Activated CD4-positive, alpha-beta T cell treated with anti-CD3 and anti-CD28 coated beads, Interleukin-2, amount 10 ng/mL, durations not matched to agents 7 days and 5 days (primary cell): ENCODE measurements around the gene GMEB1. TPM values are rescaled to one million over a fixed set of nuclear protein-coding genes. Genes with fewer than 3 reads are reported as not detected.
"Not testable (repeated sequence)": the region's sequence is repeated elsewhere in the genome, so short reads cannot be mapped to it uniquely, and the experiment has no call there.

Experiments used
- CTCF ChIA-PET: fragments of 350-600 bp; sonication (Branson Sonifier 250); formaldehyde crosslinking; loops from one replicate; lab custom pipeline; 2021; ENCODE audit warnings: antibody characterized with exemption; lab: Charles Lee
- POLR2A ChIA-PET: fragments of 350-600 bp; sonication (Branson Sonifier 250); formaldehyde crosslinking; loops from one replicate; lab custom pipeline; 2021; ENCODE audit warnings: antibody characterized with exemption; lab: Charles Lee
- DNase-seq: peaks from one replicate; pipeline ENCODE4 v3.0.0-alpha.2; 2020
- H3K27ac Mint-ChIP-seq: one replicate; pipeline ENCODE4 v1.8.0; 2021; ENCODE audit warnings: mild to moderate bottlenecking, moderate library complexity, mixed read lengths
- H3K27me3 Mint-ChIP-seq: one replicate; pipeline ENCODE4 v1.8.0; 2021; ENCODE audit warnings: mixed read lengths
- H3K36me3 Mint-ChIP-seq: one replicate; pipeline ENCODE4 v1.8.0; 2021; ENCODE audit warnings: low read depth, mixed read lengths
- H3K4me1 Mint-ChIP-seq: one replicate; pipeline ENCODE4 v1.8.0; 2021; ENCODE audit warnings: mixed read lengths
- H3K4me3 Mint-ChIP-seq: one replicate; pipeline ENCODE4 v1.8.0; 2021; ENCODE audit warnings: mild to moderate bottlenecking, moderate library complexity, mixed read lengths
- H3K9me3 Mint-ChIP-seq: one replicate; pipeline ENCODE4 v1.8.0; 2021; ENCODE audit warnings: mixed read lengths
- total RNA-seq, 2 experiments: library from RNA; stranded (reverse); gene quantifications; one replicate each; pipeline ENCODE4 v1.2.3, GENCODE V29; 2021

The GMEB1 gene
- total RNA-seq, 2 experiments from 2014 or later = 26.8 to 27.2 TPM

DNA sequence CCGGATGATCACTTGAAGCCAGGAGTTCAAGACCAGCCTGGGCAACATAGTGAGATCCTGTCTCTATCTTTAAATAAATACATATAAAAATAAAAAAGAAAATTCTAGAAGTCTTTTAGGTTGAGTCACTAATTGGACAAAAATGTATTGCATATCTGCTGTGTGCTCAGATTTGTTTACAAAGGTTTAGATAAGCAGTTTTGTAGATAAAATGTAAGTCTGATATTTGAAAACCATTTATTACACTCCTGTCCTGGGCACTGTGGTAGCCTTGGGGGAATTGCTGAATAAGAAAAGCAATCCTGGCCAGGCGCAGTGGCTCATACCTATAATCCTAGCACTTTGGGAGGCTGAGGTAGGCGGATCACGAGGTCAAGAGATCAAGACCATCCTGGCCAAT lies 11.6 kb downstream of the GMEB1 start:
- Mint-ChIP-seq H3K9me3 (no peaks in the 10 kb centered on the region), H3K36me3 (peaks cover 12% of the 10 kb centered on the region), H3K4me1 (peaks cover 3% of the 10 kb centered on the region), H3K4me3 (no peak overlapping the region), H3K27ac (no peak overlapping the region), H3K27me3 (no peaks in the 10 kb centered on the region)
- ChIA-PET POLR2A (interaction anchor here (0.7 kb wide), 1 partner anchor 98 kb away, joined by 3 read pairs; no protein-coding TSS in a partner anchor), CTCF (interaction anchor here (0.7 to 1.5 kb wide), 2 partner anchors 12 to 56 kb away, joined by 3 to 4 read pairs; partner anchors contain the start of gene GMEB1)
- DNase-seq = no peak

DNA sequence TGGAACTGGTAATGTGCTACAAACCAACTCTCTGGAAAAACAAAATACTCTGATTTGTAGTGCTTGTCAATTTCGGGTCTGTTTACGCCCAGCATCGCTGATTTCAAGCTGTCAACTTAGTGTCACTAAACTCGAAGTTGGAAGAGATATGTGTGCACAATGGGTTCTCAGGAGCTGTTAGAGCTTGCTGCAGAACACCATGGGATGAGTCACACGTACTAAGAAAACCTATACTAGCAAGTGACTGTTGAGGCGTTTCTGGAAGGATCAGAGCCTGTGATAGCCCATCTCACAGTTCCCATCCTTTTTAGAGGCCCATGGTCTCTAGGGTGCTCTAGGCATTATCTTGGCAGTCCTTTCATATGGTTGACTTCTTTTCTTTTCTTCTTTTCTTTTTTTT lies 14.3 kb downstream of the GMEB1 start:
- H3K9me3 Mint-ChIP-seq = no peaks in the 10 kb centered on the region
- H3K4me3 Mint-ChIP-seq = no peak overlapping the region
- peaks cover 3% of the 10 kb centered on the region for H3K4me1 Mint-ChIP-seq
- no peaks in the 10 kb centered on the region for H3K27me3 Mint-ChIP-seq
- ChIA-PET POLR2A (interaction anchor here (0.6 to 0.9 kb wide), 3 partner anchors 19 to 99 kb away, joined by 3 to 7 read pairs (median 3); partner anchors contain the start of gene RNU11), CTCF (interaction anchor here (0.6 to 2.2 kb wide), 7 partner anchors 8 to 150 kb away, joined by 3 to 7 read pairs (median 3); partner anchors contain the start of genes RNU11 and YTHDF2)
- no peak for DNase-seq
- H3K36me3 Mint-ChIP-seq = peaks cover 22% of the 10 kb centered on the region
- no peak overlapping the region for H3K27ac Mint-ChIP-seq

GRCh38 chr1:28684937-28685336 lies 16.4 kb downstream of the GMEB1 start:
- Mint-ChIP-seq H3K27me3 (no peaks in the 10 kb centered on the region), H3K27ac (no peak overlapping the region), H3K9me3 (no peaks in the 10 kb centered on the region), H3K4me1 (peaks cover 3% of the 10 kb centered on the region), H3K36me3 (peaks cover 22% of the 10 kb centered on the region), H3K4me3 (no peak overlapping the region)
- ChIA-PET CTCF (interaction anchor here (0.9 to 2.2 kb wide), 4 partner anchors 10 to 203 kb away, joined by 3 to 7 read pairs (median 6); partner anchors contain the start of gene YTHDF2), POLR2A (no interaction called here)
- no peak for DNase-seq

GRCh38 chr1:28691627-28692026 lies 23.0 kb downstream of the GMEB1 start:
- H3K4me3 Mint-ChIP-seq, H3K9me3 Mint-ChIP-seq, DNase-seq, POLR2A ChIA-PET, H3K4me1 Mint-ChIP-seq, H3K27me3 Mint-ChIP-seq, H3K27ac Mint-ChIP-seq: not testable (repeated sequence)
- CTCF ChIA-PET = interaction anchor here (1.5 kb wide), 1 partner anchor 9 kb away, joined by 3 read pairs; no protein-coding TSS in a partner anchor
- H3K36me3 Mint-ChIP-seq = peaks cover 21% of the 10 kb centered on the region

DNA sequence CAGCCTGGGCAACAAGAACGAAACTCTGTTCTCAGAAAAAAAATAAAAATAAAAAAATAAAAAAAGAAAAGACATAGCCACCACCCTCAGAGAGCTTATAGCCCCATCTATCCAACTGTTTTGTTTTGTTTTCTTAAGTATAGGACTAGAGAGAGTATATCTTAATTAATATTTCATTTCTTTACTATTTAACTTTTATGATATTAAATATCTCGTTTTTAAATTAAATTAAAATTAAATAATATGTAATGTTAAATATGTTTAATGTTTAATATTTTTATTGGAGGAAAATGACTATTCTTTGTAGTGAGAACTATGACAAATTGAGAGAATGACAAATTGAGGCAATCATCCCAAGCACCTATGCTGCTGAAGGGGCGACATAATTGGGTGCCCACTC lies 35.0 kb downstream of the GMEB1 start:
- Mint-ChIP-seq H3K4me3 (no peak overlapping the region), H3K9me3 (no peaks in the 10 kb centered on the region), H3K36me3 (peaks cover 33% of the 10 kb centered on the region), H3K4me1 (peaks cover 16% of the 10 kb centered on the region), H3K27me3 (no peaks in the 10 kb centered on the region), H3K27ac (no peak overlapping the region)
- no peak for DNase-seq
- POLR2A ChIA-PET = no interaction called here
- CTCF ChIA-PET = interaction anchor here (0.6 to 2.8 kb wide), 3 partner anchors 21 to 33 kb away, joined by 3 to 12 read pairs (median 7); partner anchors contain the start of gene YTHDF2

- no peaks in the 10 kb centered on the region for H3K4me1 Mint-ChIP-seq
- CTCF ChIA-PET = interaction anchor here (0.6 to 5.7 kb wide), 3 partner anchors 14 to 569 kb away, joined by 3 to 34 read pairs (median 4); partner anchors contain the start of gene YTHDF2
- H3K9me3 Mint-ChIP-seq = no peaks in the 10 kb centered on the region
- H3K36me3 Mint-ChIP-seq = peaks cover 23% of the 10 kb centered on the region
- H3K4me3 Mint-ChIP-seq = no peak overlapping the region
- POLR2A ChIA-PET = no interaction called here
- no peaks in the 10 kb centered on the region for H3K27me3 Mint-ChIP-seq
- no peak overlapping the region for H3K27ac Mint-ChIP-seq
- DNase-seq = no peak
Measured at GRCh38 chr1:28716336-28716735, 47.8 kb downstream of the GMEB1 start.

GRCh38 chr1:28718166-28718565 lies 49.6 kb downstream of the GMEB1 start:
- POLR2A ChIA-PET = interaction anchor here (0.6 kb wide), 1 partner anchor 165 kb away, joined by 3 read pairs; the partner anchor contains the start of gene TRNAU1AP
- no peaks in the 10 kb centered on the region for H3K9me3 Mint-ChIP-seq
- H3K36me3 Mint-ChIP-seq = peaks cover 18% of the 10 kb centered on the region
- CTCF ChIA-PET = interaction anchor here (1.7 to 5.7 kb wide), 2 partner anchors 9 to 18 kb away, joined by 5 to 34 read pairs; partner anchors contain the start of gene YTHDF2
- DNase-seq = no peak
- H3K27me3 Mint-ChIP-seq = no peaks in the 10 kb centered on the region
- no peak overlapping the region for H3K27ac Mint-ChIP-seq
- H3K4me3 Mint-ChIP-seq = no peak overlapping the region
- no peaks in the 10 kb centered on the region for H3K4me1 Mint-ChIP-seq

- Mint-ChIP-seq H3K27me3 (no peaks in the 10 kb centered on the region), H3K9me3 (no peaks in the 10 kb centered on the region), H3K4me1 (no peaks in the 10 kb centered on the region), H3K27ac (no peak overlapping the region), H3K36me3 (peaks cover 13% of the 10 kb centered on the region), H3K4me3 (no peak overlapping the region)
- ChIA-PET POLR2A (interaction anchor here (0.6 kb wide), 1 partner anchor 166 kb away, joined by 3 read pairs; the partner anchor contains the start of gene TRNAU1AP), CTCF (interaction anchor here (0.7 to 5.7 kb wide), 3 partner anchors 8 to 58 kb away, joined by 3 to 34 read pairs (median 5); partner anchors contain the start of gene YTHDF2)
- no peak for DNase-seq
Measured at GRCh38 chr1:28718586-28719331, 50.2 kb downstream of the GMEB1 start.

DNA sequence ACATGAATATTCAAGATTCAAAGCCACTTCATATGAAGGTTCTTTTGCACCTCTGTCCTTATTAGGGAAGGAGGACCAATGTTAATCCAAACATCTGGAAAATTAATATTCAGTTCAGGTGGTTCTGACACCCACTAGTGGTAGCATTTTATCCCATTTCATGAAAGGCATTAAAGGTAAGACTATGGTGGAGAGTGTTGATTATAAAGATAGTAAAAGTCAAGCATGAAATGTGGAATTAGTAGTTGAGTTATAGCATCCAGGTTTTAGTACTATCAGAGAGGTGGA lies 50.7 kb downstream of the GMEB1 start:
- Mint-ChIP-seq H3K27me3 (no peaks in the 10 kb centered on the region), H3K9me3 (no peaks in the 10 kb centered on the region), H3K27ac (no peak overlapping the region), H3K36me3 (peaks cover 8% of the 10 kb centered on the region), H3K4me1 (no peaks in the 10 kb centered on the region), H3K4me3 (no peak overlapping the region)
- ChIA-PET CTCF (interaction anchor here (0.7 to 5.7 kb wide), 2 partner anchors 17 to 58 kb away, joined by 3 to 34 read pairs; partner anchors contain the start of gene YTHDF2), POLR2A (no interaction called here)
- DNase-seq = no peak

GRCh38 chr1:28720376-28720775 lies 51.8 kb downstream of the GMEB1 start:
- no peak overlapping the region for H3K27ac Mint-ChIP-seq
- H3K9me3 Mint-ChIP-seq = no peaks in the 10 kb centered on the region
- POLR2A ChIA-PET = no interaction called here
- CTCF ChIA-PET = interaction anchor here (0.6 to 5.7 kb wide), 2 partner anchors 16 to 843 kb away, joined by 5 to 34 read pairs; partner anchors contain the start of gene YTHDF2
- H3K4me1 Mint-ChIP-seq = no peaks in the 10 kb centered on the region
- DNase-seq = no peak
- no peak overlapping the region for H3K4me3 Mint-ChIP-seq
- H3K27me3 Mint-ChIP-seq = no peaks in the 10 kb centered on the region
- H3K36me3 Mint-ChIP-seq = no peaks in the 10 kb centered on the region

DNA sequence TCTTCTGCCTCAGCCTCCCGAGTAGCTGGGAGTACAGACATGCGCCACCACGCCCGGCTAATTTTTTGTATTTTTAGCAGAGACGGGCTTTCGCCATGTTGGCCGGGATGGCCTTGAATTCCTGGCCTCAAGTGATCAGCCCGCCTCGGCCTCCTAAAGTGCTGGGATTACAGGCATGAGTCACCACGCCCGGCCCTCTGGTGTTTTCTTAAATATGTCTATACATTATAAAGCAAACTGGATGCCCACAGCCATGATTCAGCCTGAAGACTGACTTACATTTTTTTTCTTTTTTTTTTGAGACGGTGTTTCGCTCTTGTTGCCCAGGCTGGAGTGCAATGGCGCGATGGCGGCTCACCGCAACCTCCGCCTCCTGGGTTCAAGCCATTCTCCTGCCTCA lies 53.3 kb downstream of the GMEB1 start:
- POLR2A ChIA-PET, H3K4me3 Mint-ChIP-seq, H3K9me3 Mint-ChIP-seq, DNase-seq, H3K27me3 Mint-ChIP-seq, H3K36me3 Mint-ChIP-seq, H3K4me1 Mint-ChIP-seq, H3K27ac Mint-ChIP-seq: not testable (repeated sequence)
- CTCF ChIA-PET = interaction anchor here (0.6 to 2.7 kb wide), 2 partner anchors 11 to 14 kb away, joined by 3 to 15 read pairs; partner anchors contain the start of gene YTHDF2

DNA sequence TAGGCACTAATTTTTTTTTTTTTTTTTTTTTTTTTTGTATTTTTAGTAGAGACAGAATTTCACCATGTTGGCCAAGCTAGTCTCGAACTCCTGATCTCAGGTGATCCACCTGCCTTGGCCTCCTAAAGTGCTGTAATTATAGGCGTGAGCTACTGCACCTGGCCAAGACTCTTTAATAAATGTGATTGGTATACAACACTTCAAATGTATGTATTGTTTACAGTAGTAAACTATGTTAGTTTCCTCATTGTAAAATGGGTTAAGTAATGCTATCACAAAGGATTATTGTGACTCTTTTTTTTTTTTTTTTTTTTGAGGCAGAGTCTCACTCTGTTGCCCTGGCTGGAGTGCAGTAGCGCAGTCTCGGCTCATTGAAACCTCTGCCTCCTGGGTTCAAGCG lies 56.8 kb downstream of the GMEB1 start:
- CTCF ChIA-PET = interaction anchor here (0.6 to 3.9 kb wide), 5 partner anchors 9 to 315 kb away, joined by 3 to 34 read pairs (median 3); partner anchors contain the start of gene YTHDF2
- H3K4me3 Mint-ChIP-seq, H3K4me1 Mint-ChIP-seq, POLR2A ChIA-PET, H3K36me3 Mint-ChIP-seq, H3K9me3 Mint-ChIP-seq, H3K27ac Mint-ChIP-seq, DNase-seq, H3K27me3 Mint-ChIP-seq: not testable (repeated sequence)
